ENCODE results near the gene SSH2.

DNA sequence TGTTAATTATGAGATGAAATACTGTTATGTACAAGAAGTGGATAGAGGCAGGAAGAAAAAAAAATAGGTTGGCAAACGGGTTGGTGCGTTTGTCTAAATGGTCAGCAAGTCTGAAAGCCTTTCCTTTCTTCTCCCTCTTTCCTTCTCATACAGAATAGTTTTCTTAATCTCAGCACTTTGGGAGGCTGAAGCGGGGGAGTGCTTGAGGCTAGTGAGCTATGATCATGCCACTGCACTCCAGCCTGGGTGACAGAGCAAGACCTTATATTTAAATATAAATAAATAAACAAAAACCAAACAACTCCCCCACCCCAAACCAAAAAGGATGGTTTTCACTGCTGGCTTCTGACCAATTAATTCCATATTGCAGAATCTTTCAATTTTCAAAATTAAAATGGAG lies 232.7 kb downstream of the SSH2 start:
- TF ChIP-seq, protein P1, sequence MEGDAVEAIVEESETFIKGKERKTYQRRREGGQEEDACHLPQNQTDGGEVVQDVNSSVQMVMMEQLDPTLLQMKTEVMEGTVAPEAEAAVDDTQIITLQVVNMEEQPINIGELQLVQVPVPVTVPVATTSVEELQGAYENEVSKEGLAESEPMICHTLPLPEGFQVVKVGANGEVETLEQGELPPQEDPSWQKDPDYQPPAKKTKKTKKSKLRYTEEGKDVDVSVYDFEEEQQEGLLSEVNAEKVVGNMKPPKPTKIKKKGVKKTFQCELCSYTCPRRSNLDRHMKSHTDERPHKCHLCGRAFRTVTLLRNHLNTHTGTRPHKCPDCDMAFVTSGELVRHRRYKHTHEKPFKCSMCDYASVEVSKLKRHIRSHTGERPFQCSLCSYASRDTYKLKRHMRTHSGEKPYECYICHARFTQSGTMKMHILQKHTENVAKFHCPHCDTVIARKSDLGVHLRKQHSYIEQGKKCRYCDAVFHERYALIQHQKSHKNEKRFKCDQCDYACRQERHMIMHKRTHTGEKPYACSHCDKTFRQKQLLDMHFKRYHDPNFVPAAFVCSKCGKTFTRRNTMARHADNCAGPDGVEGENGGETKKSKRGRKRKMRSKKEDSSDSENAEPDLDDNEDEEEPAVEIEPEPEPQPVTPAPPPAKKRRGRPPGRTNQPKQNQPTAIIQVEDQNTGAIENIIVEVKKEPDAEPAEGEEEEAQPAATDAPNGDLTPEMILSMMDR (IDR thresholded peaks at IDR 0.05; ENCODE audit: insufficient read depth, low read length, poor library complexity, severe bottlenecking): no peak
- no peak for TF ChIP-seq EZH2phosphoT487 (conservative IDR thresholded peaks at IDR 0.05; ENCODE audit: low read length)

All from SU-DHL-6 (cell line).